Measurements from ENCODE around the gene RNF223. TPM values are rescaled to one million over a fixed set of nuclear protein-coding genes. Genes with fewer than 3 reads are reported as not detected.
A peak's percentile ranks its signal among the peaks of the same experiment; 100 is the strongest.

Gene RNF223
- total and polyA plus RNA-seq, 2 experiments from 2014 or later: 0.43 to 0.88 TPM

- TF ChIP-seq EZH2phosphoT487 (IDR thresholded peaks at IDR 0.05; ENCODE audit: low read depth, severe bottlenecking, unreplicated experiment) (no peak), EZH2 (IDR thresholded peaks at IDR 0.05; ENCODE audit: borderline replicate concordance) (peak; percentile 45), CTCF (IDR thresholded peaks at IDR 0.05; ENCODE audit: poor library complexity) (no peak)
- no peaks in the 10 kb centered on the region for H3K36me3 ChIP-seq (replicated peaks; ENCODE audit: insufficient read depth, low read depth)
- peaks cover 7% of the 10 kb centered on the region for H3K79me2 ChIP-seq
- no peak overlapping the region for H3K27ac ChIP-seq
- H3K4me3 ChIP-seq: no peak overlapping the region
- 48% methylated on average over 30 of the region's 30 CpGs for WGBS (ENCODE audit: low lambda C conversion rate, missing lambda C conversion rate)
- no peak overlapping the region for H2AFZ ChIP-seq
- no peaks in the 10 kb centered on the region for H3K9me2 ChIP-seq (replicated peaks; ENCODE audit: insufficient read depth)
- no peaks in the 10 kb centered on the region for H3K9me3 ChIP-seq (ENCODE audit: low read depth)
- peaks cover 26% of the 10 kb centered on the region for H3K4me1 ChIP-seq (ENCODE audit: insufficient read depth)
- peaks cover 58% of the 10 kb centered on the region for H4K20me1 ChIP-seq (ENCODE audit: insufficient read depth, poor library complexity, severe bottlenecking)
- peak overlapping the region; percentile 95 for H3K4me2 ChIP-seq
- no peak for DNase-seq (ENCODE audit: low spot score)
- H3K27me3 ChIP-seq: peaks cover 8% of the 10 kb centered on the region
Observed at GRCh38 chr1:1034439-1034781, 39.7 kb downstream of the RNF223 start.

DNA sequence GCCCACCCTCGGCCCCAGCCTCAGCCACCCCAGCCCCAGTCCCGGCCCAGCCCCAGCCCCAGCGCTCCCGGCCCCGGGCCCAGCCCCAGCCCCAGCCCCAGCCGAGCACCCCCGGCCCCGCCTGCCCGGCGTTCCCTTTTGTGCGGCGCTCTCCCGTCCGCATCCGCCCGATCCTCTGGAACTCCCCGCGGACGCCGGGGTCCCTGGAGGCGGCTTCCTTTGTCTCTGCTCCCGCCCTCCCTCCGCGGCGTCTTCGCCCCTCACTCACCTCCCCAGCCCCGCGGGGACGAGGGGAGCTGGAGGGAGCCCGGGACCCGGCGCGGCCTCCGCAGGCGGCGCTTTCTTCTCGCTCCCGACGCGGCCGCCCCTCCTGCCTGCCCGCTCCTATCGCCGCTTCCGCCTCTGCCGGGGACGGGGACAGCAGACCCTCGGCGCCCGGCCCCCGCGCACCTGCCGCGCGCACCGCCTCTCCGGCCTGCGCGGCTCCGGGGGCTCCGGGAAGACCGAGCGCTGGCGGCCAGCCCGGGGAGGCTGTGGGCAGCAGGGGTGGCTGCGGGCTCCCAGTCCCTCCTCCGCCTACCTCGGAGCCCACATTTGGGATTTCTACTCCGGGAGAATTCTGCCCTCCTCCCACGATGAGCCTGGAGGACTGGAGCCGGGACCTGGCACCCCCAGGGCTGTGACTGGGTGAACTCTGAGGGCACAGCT lies 40.2 kb downstream of the RNF223 start:
- Histone ChIP-seq H2AFZ (no peak overlapping the region), H3K4me2 (peak overlapping the region; percentile 95), H3K9me2 (replicated peaks; ENCODE audit: insufficient read depth) (no peaks in the 10 kb centered on the region), H3K4me1 (ENCODE audit: insufficient read depth) (peaks cover 24% of the 10 kb centered on the region), H3K36me3 (replicated peaks; ENCODE audit: insufficient read depth, low read depth) (no peaks in the 10 kb centered on the region), H3K27me3 (peaks cover 8% of the 10 kb centered on the region), H3K27ac (no peak overlapping the region), H4K20me1 (ENCODE audit: insufficient read depth, poor library complexity, severe bottlenecking) (peaks cover 57% of the 10 kb centered on the region), H3K9me3 (ENCODE audit: low read depth) (no peaks in the 10 kb centered on the region), H3K4me3 (peak overlapping the region; percentile 58), H3K79me2 (peaks cover 7% of the 10 kb centered on the region)
- DNase-seq (ENCODE audit: low spot score): no peak
- TF ChIP-seq EZH2 (IDR thresholded peaks at IDR 0.05; ENCODE audit: borderline replicate concordance) (peak; percentile 63), EZH2phosphoT487 (IDR thresholded peaks at IDR 0.05; ENCODE audit: low read depth, severe bottlenecking, unreplicated experiment) (no peak)
- WGBS (ENCODE audit: low lambda C conversion rate, missing lambda C conversion rate): 11% methylated on average over 17 of the region's 71 CpGs

DNA sequence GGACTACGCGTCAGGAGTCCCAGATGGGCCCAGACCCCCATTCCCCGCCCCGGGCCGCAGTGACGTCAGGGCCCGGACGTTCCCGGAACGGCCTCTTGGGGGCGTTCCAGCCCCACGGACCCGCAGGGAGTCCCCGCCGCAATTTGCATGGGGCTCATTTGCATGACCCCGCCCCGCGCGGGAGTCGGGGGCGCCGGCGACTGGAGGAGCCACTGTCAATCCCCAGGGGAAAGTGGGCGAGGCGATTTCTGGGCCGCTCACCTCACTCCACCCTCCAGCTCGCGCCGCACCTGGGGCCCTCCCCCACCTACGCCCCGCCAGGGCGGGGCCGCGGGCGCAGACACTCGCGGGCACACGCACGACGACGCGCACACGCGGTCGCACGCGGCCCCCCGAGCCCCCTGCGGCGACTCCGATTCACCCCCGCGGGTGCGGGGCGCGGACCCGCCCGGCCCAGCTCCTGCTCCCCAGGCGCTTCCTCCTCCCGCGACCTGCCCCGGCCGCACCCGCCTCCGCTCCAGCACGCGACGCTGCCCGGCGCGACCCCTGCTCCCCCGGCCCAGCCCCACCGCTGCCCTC lies 41.0 kb downstream of the RNF223 start:
- Histone ChIP-seq H3K27me3 (peaks cover 8% of the 10 kb centered on the region), H3K36me3 (replicated peaks; ENCODE audit: insufficient read depth, low read depth) (no peaks in the 10 kb centered on the region), H2AFZ (no peak overlapping the region), H4K20me1 (ENCODE audit: insufficient read depth, poor library complexity, severe bottlenecking) (peaks cover 50% of the 10 kb centered on the region), H3K79me2 (peaks cover 4% of the 10 kb centered on the region), H3K4me3 (peak overlapping the region; percentile 2), H3K9me3 (ENCODE audit: low read depth) (no peaks in the 10 kb centered on the region), H3K9me2 (replicated peaks; ENCODE audit: insufficient read depth) (no peaks in the 10 kb centered on the region), H3K4me1 (ENCODE audit: insufficient read depth) (peaks cover 24% of the 10 kb centered on the region), H3K27ac (no peak overlapping the region), H3K4me2 (peak overlapping the region; percentile 95)
- peak; percentile 96 for DNase-seq (ENCODE audit: low spot score)
- TF ChIP-seq CTCF (IDR thresholded peaks at IDR 0.05; ENCODE audit: poor library complexity) (peak; percentile 83), EZH2phosphoT487 (IDR thresholded peaks at IDR 0.05; ENCODE audit: low read depth, severe bottlenecking, unreplicated experiment) (no peak)
- WGBS (ENCODE audit: low lambda C conversion rate, missing lambda C conversion rate): 0% methylated on average over 11 of the region's 73 CpGs

GRCh38 chr1:1032424-1032823 lies 41.7 kb downstream of the RNF223 start:
- TF ChIP-seq EZH2 (IDR thresholded peaks at IDR 0.05; ENCODE audit: borderline replicate concordance) (no peak), EZH2phosphoT487 (IDR thresholded peaks at IDR 0.05; ENCODE audit: low read depth, severe bottlenecking, unreplicated experiment) (no peak), CTCF (IDR thresholded peaks at IDR 0.05; ENCODE audit: poor library complexity) (no peak)
- Histone ChIP-seq H3K4me1 (ENCODE audit: insufficient read depth) (peaks cover 24% of the 10 kb centered on the region), H3K27me3 (peaks cover 8% of the 10 kb centered on the region), H3K79me2 (peaks cover 3% of the 10 kb centered on the region), H3K9me3 (ENCODE audit: low read depth) (no peaks in the 10 kb centered on the region), H2AFZ (no peak overlapping the region), H4K20me1 (ENCODE audit: insufficient read depth, poor library complexity, severe bottlenecking) (peaks cover 44% of the 10 kb centered on the region), H3K4me3 (no peak overlapping the region), H3K36me3 (replicated peaks; ENCODE audit: insufficient read depth, low read depth) (no peaks in the 10 kb centered on the region), H3K27ac (peak overlapping the region; percentile 58), H3K4me2 (peak overlapping the region; percentile 95), H3K9me2 (replicated peaks; ENCODE audit: insufficient read depth) (no peaks in the 10 kb centered on the region)
- 57% methylated on average over 12 of the region's 16 CpGs for WGBS (ENCODE audit: low lambda C conversion rate, missing lambda C conversion rate)
- DNase-seq (ENCODE audit: low spot score): peak; percentile 60
